Activated CD8-positive, alpha-beta T cell treated with anti-CD3 and anti-CD28 coated beads, Interleukin-2, amount 10 ng/mL, durations not matched to agents 7 days and 5 days (primary cell): ENCODE results near the gene GSE1. TPM values are rescaled to one million over a fixed set of nuclear protein-coding genes. Genes with fewer than 3 reads are reported as not detected.

ENCODE experiments used
- ATAC-seq: fragments of 150-1000 bp; cut with Tn5 transposase; one replicate; pipeline ENCODE4 v1.10.0; 2021; ENCODE audit warnings: moderate library complexity
- CTCF ChIA-PET: fragments of 350-600 bp; sonication (Branson Sonifier 250); formaldehyde crosslinking; loops from one replicate; lab custom pipeline; 2021; ENCODE audit warnings: antibody characterized with exemption; lab: Charles Lee
- POLR2A ChIA-PET: fragments of 350-600 bp; sonication (Branson Sonifier 250); formaldehyde crosslinking; loops from one replicate; lab custom pipeline; 2021; ENCODE audit warnings: antibody characterized with exemption; lab: Charles Lee
- DNase-seq: peaks from one replicate; pipeline ENCODE4 v3.0.0-alpha.2; 2020
- H3K27ac Mint-ChIP-seq: one replicate; pipeline ENCODE4 v1.8.0; 2021; ENCODE audit warnings: mild to moderate bottlenecking, mixed read lengths
- H3K27me3 Mint-ChIP-seq: one replicate; pipeline ENCODE4 v1.8.0; 2021; ENCODE audit warnings: low read depth, mixed read lengths
- H3K36me3 Mint-ChIP-seq: one replicate; pipeline ENCODE4 v1.8.0; 2021; ENCODE audit warnings: low read depth, mixed read lengths
- H3K4me1 Mint-ChIP-seq: one replicate; pipeline ENCODE4 v1.8.0; 2021; ENCODE audit warnings: low read depth, mixed read lengths
- H3K4me3 Mint-ChIP-seq: one replicate; pipeline ENCODE4 v1.8.0; 2021; ENCODE audit warnings: mild to moderate bottlenecking, mixed read lengths
- H3K9me3 Mint-ChIP-seq: one replicate; pipeline ENCODE4 v1.8.0; 2022; ENCODE audit warnings: mixed read lengths; ENCODE audit not compliant: insufficient read depth
- total RNA-seq, 2 experiments: library from RNA; stranded (reverse); gene quantifications; one replicate each; pipeline ENCODE4 v1.2.3, GENCODE V29; 2021

GSE1 gene
- total RNA-seq, 2 experiments from 2014 or later: 48.9 to 51.4 TPM

- Mint-ChIP-seq H3K27me3 (no peaks in the 10 kb centered on the region), H3K4me3 (peak overlapping the region; percentile 74), H3K36me3 (peaks cover 25% of the 10 kb centered on the region), H3K4me1 (peaks cover 72% of the 10 kb centered on the region), H3K27ac (peak overlapping the region; percentile 81), H3K9me3 (no peaks in the 10 kb centered on the region)
- ChIA-PET POLR2A (interaction anchor here (0.7 to 5.0 kb wide), 4 partner anchors 9 to 47 kb away, joined by 3 to 67 read pairs (median 16); no protein-coding TSS in a partner anchor), CTCF (interaction anchor here (0.8 to 4.4 kb wide), 9 partner anchors 9 to 47 kb away, joined by 3 to 24 read pairs (median 6); no protein-coding TSS in a partner anchor)
- ATAC-seq: no peak
- DNase-seq: no peak
Measured at GRCh38 chr16:85569039-85569614, 44.0 kb upstream of the GSE1 start.

GRCh38 chr16:85569615-85570212 lies 43.4 kb upstream of the GSE1 start:
- POLR2A ChIA-PET: interaction anchor here (0.6 to 5.0 kb wide), 5 partner anchors 10 to 46 kb away, joined by 3 to 67 read pairs (median 8); no protein-coding TSS in a partner anchor
- DNase-seq: peak; percentile 80
- peaks cover 66% of the 10 kb centered on the region for H3K4me1 Mint-ChIP-seq
- peak overlapping the region; percentile 81 for H3K27ac Mint-ChIP-seq
- peaks cover 24% of the 10 kb centered on the region for H3K36me3 Mint-ChIP-seq
- no peaks in the 10 kb centered on the region for H3K27me3 Mint-ChIP-seq
- peak overlapping the region; percentile 74 for H3K4me3 Mint-ChIP-seq
- no peaks in the 10 kb centered on the region for H3K9me3 Mint-ChIP-seq
- ATAC-seq: peak; percentile 62
- CTCF ChIA-PET: interaction anchor here (1.3 to 4.4 kb wide), 7 partner anchors 10 to 47 kb away, joined by 3 to 24 read pairs (median 7); no protein-coding TSS in a partner anchor

GRCh38 chr16:85570213-85570734 lies 42.8 kb upstream of the GSE1 start:
- Mint-ChIP-seq H3K4me1 (peaks cover 66% of the 10 kb centered on the region), H3K4me3 (peak overlapping the region; percentile 74), H3K9me3 (no peaks in the 10 kb centered on the region), H3K36me3 (peaks cover 24% of the 10 kb centered on the region), H3K27ac (peak overlapping the region; percentile 81), H3K27me3 (no peaks in the 10 kb centered on the region)
- ChIA-PET CTCF (interaction anchor here (4.4 kb wide), 1 partner anchor 17 kb away, joined by 24 read pairs; no protein-coding TSS in a partner anchor), POLR2A (interaction anchor here (0.6 to 5.0 kb wide), 4 partner anchors 10 to 44 kb away, joined by 3 to 67 read pairs (median 16); no protein-coding TSS in a partner anchor)
- ATAC-seq (peak; percentile 17), DNase-seq (peak; percentile 37)

- POLR2A ChIA-PET: interaction anchor here (5.0 kb wide), 1 partner anchor 18 kb away, joined by 67 read pairs; no protein-coding TSS in a partner anchor
Measured at GRCh38 chr16:85570735-85571562, 42.2 kb upstream of the GSE1 start.

DNA sequence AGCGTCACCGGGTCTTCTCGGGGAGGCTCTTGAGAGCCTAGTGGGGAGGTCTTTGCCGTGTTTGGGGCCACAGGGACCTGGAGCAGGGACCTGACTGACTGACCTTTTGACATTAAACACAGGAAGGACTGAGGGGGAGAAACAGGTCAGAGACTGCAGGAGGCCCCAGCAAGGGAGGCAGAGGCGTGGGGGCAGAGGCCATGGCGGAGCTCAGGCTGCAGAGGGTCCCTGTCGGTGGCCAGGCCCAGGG lies 41.6 kb upstream of the GSE1 start:
- Mint-ChIP-seq H3K4me1 (peaks cover 58% of the 10 kb centered on the region), H3K27me3 (no peaks in the 10 kb centered on the region), H3K36me3 (peaks cover 24% of the 10 kb centered on the region), H3K27ac (peak overlapping the region; percentile 81), H3K9me3 (no peaks in the 10 kb centered on the region), H3K4me3 (peak overlapping the region; percentile 74)
- POLR2A ChIA-PET: interaction anchor here (5.0 kb wide), 1 partner anchor 19 kb away, joined by 67 read pairs; no protein-coding TSS in a partner anchor
- no peak for DNase-seq
- CTCF ChIA-PET: interaction anchor here (0.9 to 4.4 kb wide), 3 partner anchors 18 to 41 kb away, joined by 3 to 24 read pairs (median 4); no protein-coding TSS in a partner anchor
- no peak for ATAC-seq

More at GRCh38 chr16:85570735-85571562, 42.2 kb upstream of the GSE1 start:
- Mint-ChIP-seq H3K4me1 (peaks cover 64% of the 10 kb centered on the region), H3K36me3 (peaks cover 24% of the 10 kb centered on the region), H3K9me3 (no peaks in the 10 kb centered on the region), H3K27me3 (no peaks in the 10 kb centered on the region), H3K27ac (peak overlapping the region; percentile 81), H3K4me3 (peak overlapping the region; percentile 74)
- CTCF ChIA-PET: interaction anchor here (0.7 to 4.4 kb wide), 4 partner anchors 18 to 150 kb away, joined by 3 to 24 read pairs (median 4); no protein-coding TSS in a partner anchor
- peak; percentile 73 for ATAC-seq
- peak; percentile 79 for DNase-seq

DNA sequence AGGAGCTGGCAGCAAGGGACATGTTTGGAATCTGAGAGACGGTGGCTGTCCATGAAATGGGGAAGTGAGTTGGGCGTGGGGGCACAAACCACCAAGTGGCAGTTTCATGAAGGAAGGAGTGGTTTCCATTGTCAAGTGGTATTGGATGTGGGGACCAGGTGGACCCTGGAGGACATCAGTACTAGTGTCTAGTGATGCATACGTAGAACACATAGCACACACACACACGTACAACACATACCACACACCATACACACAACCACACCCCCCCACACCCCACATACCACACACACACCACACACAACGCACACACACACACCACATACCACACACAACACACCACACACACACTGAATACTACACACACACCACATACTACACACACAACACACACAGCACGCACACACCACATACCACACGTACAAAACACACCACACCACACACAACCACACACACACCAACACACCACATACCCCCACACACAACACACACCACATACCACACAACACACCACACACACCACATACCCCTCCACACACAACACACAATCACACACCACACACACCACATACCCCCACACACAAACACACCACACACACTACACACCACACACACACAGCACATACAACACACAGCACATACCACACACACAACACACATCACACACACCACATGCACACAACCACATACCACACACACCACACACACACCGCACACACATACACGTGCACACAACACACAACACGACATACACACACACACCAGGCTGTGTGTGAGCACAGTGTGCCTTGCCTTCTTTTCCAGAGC lies 41.1 kb upstream of the GSE1 start:
- POLR2A ChIA-PET: interaction anchor here (5.0 kb wide), 1 partner anchor 19 kb away, joined by 67 read pairs; no protein-coding TSS in a partner anchor
- Mint-ChIP-seq H3K4me3 (peak overlapping the region; percentile 74), H3K36me3 (peaks cover 24% of the 10 kb centered on the region), H3K27me3 (no peaks in the 10 kb centered on the region), H3K27ac (peak overlapping the region; percentile 81), H3K4me1 (peaks cover 55% of the 10 kb centered on the region), H3K9me3 (no peaks in the 10 kb centered on the region)
- no peak for ATAC-seq
- CTCF ChIA-PET: interaction anchor here (0.9 to 4.4 kb wide), 3 partner anchors 19 to 40 kb away, joined by 3 to 24 read pairs (median 4); no protein-coding TSS in a partner anchor
- DNase-seq: peak; percentile 32

- Mint-ChIP-seq H3K4me1 (peaks cover 45% of the 10 kb centered on the region), H3K36me3 (peaks cover 24% of the 10 kb centered on the region), H3K27ac (no peak overlapping the region), H3K27me3 (no peaks in the 10 kb centered on the region), H3K4me3 (no peak overlapping the region), H3K9me3 (no peaks in the 10 kb centered on the region)
- ChIA-PET POLR2A (interaction anchor here (1.7 kb wide), 1 partner anchor 19 kb away, joined by 6 read pairs; no protein-coding TSS in a partner anchor), CTCF (interaction anchor here (1.4 to 1.6 kb wide), 3 partner anchors 19 to 36 kb away, joined by 3 to 4 read pairs (median 4); no protein-coding TSS in a partner anchor)
- ATAC-seq: no peak
- DNase-seq: no peak
Measured at GRCh38 chr16:85573045-85573695, 40.0 kb upstream of the GSE1 start.

GRCh38 chr16:85573696-85574641 lies 39.2 kb upstream of the GSE1 start:
- Mint-ChIP-seq H3K27ac (no peak overlapping the region), H3K36me3 (peaks cover 22% of the 10 kb centered on the region), H3K9me3 (no peaks in the 10 kb centered on the region), H3K4me3 (no peak overlapping the region), H3K4me1 (peaks cover 39% of the 10 kb centered on the region), H3K27me3 (no peaks in the 10 kb centered on the region)
- ChIA-PET POLR2A (interaction anchor here (1.7 kb wide), 1 partner anchor 20 kb away, joined by 6 read pairs; no protein-coding TSS in a partner anchor), CTCF (interaction anchor here (1.4 to 1.6 kb wide), 3 partner anchors 20 to 35 kb away, joined by 3 to 4 read pairs (median 4); no protein-coding TSS in a partner anchor)
- ATAC-seq: no peak
- no peak for DNase-seq

- peaks cover 30% of the 10 kb centered on the region for H3K4me1 Mint-ChIP-seq
- ATAC-seq: no peak
- DNase-seq: no peak
- ChIA-PET POLR2A (no interaction called here), CTCF (interaction anchor here (1.6 kb wide), 1 partner anchor 35 kb away, joined by 3 read pairs; no protein-coding TSS in a partner anchor)
- peaks cover 15% of the 10 kb centered on the region for H3K36me3 Mint-ChIP-seq
- no peaks in the 10 kb centered on the region for H3K9me3 Mint-ChIP-seq
- H3K27ac Mint-ChIP-seq: no peak overlapping the region
- no peak overlapping the region for H3K4me3 Mint-ChIP-seq
- H3K27me3 Mint-ChIP-seq: no peaks in the 10 kb centered on the region
Measured at GRCh38 chr16:85574672-85575475, 38.2 kb upstream of the GSE1 start.
